ENCODE data around the gene ARID2. TPM values are rescaled to one million over a fixed set of nuclear protein-coding genes. Genes with fewer than 3 reads are reported as not detected.
A peak's percentile ranks its signal among the peaks of the same experiment; 100 is the strongest.

Gene ARID2
- total RNA-seq, 2 experiments from 2014 or later, result 27.7 to 28.3 TPM

- no peak overlapping the region for H3K27ac Mint-ChIP-seq
- CTCF ChIA-PET, result no interaction called here
- H3K36me3 Mint-ChIP-seq (ENCODE audit: low read depth), result peaks cover 55% of the 10 kb centered on the region
- peaks cover 2% of the 10 kb centered on the region for H3K9me3 Mint-ChIP-seq
- no peak for DNase-seq
- intact Hi-C loops (cut with micrococcal nuclease), result no loop called here
- H3K27me3 Mint-ChIP-seq (ENCODE audit: low read depth), result no peaks in the 10 kb centered on the region
- peaks cover 28% of the 10 kb centered on the region for H3K4me1 Mint-ChIP-seq (ENCODE audit: low read depth)
- H3K4me3 Mint-ChIP-seq, result no peak overlapping the region
Observed at GRCh38 chr12:45879363-45879895, 149.9 kb downstream of the ARID2 start.

GRCh38 chr12:45880533-45880932 is 151.0 kb downstream of the ARID2 start:
- DNase-seq, result no peak
- CTCF ChIA-PET, result no interaction called here
- H3K27ac Mint-ChIP-seq, result no peak overlapping the region
- peaks cover 59% of the 10 kb centered on the region for H3K36me3 Mint-ChIP-seq (ENCODE audit: low read depth)
- peaks cover 27% of the 10 kb centered on the region for H3K4me1 Mint-ChIP-seq (ENCODE audit: low read depth)
- H3K9me3 Mint-ChIP-seq, result peaks cover 7% of the 10 kb centered on the region
- intact Hi-C loops (cut with micrococcal nuclease), result no loop called here
- no peak overlapping the region for H3K4me3 Mint-ChIP-seq
- no peaks in the 10 kb centered on the region for H3K27me3 Mint-ChIP-seq (ENCODE audit: low read depth)

GRCh38 chr12:45883187-45883586 is 153.7 kb downstream of the ARID2 start:
- Mint-ChIP-seq H3K27ac (no peak overlapping the region), H3K9me3 (peaks cover 13% of the 10 kb centered on the region), H3K4me1 (ENCODE audit: low read depth) (peaks cover 12% of the 10 kb centered on the region), H3K27me3 (ENCODE audit: low read depth) (no peaks in the 10 kb centered on the region), H3K36me3 (ENCODE audit: low read depth) (peaks cover 56% of the 10 kb centered on the region), H3K4me3 (no peak overlapping the region)
- DNase-seq, result no peak
- CTCF ChIA-PET, result interaction anchor here (0.8 kb wide), 1 partner anchor 8 kb away, joined by 4 read pairs; no protein-coding TSS in a partner anchor
- intact Hi-C loops (cut with micrococcal nuclease), result no loop called here

DNA sequence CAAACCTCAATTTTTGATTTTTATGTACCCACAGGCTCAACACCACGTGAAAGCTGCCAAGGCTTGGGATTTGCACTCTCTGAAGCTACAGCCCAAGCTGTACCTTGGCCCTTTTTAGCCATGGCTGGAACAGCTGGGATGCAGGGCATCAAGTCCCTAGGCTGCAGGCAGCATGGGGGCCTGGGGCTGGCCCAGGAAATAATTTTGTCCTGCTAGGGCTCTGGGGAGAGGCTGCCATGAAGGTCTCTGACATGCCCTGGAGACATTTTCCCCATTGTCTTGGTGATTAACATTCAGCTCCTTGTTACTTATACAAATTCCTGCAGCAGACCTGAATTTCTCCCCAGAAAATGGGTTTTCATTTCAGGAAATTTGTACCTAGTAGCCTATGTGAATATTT is 157.2 kb downstream of the ARID2 start:
- CTCF ChIA-PET, result interaction anchor here (0.7 kb wide), 1 partner anchor 882 kb away, joined by 3 read pairs; no protein-coding TSS in a partner anchor
- intact Hi-C loops (cut with micrococcal nuclease), result no loop called here
- no peak for DNase-seq
- Mint-ChIP-seq H3K36me3 (ENCODE audit: low read depth) (peaks cover 44% of the 10 kb centered on the region), H3K4me1 (ENCODE audit: low read depth) (peaks cover 10% of the 10 kb centered on the region), H3K27ac (no peak overlapping the region), H3K9me3 (peaks cover 13% of the 10 kb centered on the region), H3K4me3 (no peak overlapping the region), H3K27me3 (ENCODE audit: low read depth) (no peaks in the 10 kb centered on the region)

- intact Hi-C loops (cut with micrococcal nuclease), result no loop called here
- H3K4me1 Mint-ChIP-seq (ENCODE audit: low read depth), result peaks cover 17% of the 10 kb centered on the region
- no peak for DNase-seq
- no peaks in the 10 kb centered on the region for H3K27me3 Mint-ChIP-seq (ENCODE audit: low read depth)
- no peak overlapping the region for H3K27ac Mint-ChIP-seq
- H3K9me3 Mint-ChIP-seq, result peaks cover 13% of the 10 kb centered on the region
- no peak overlapping the region for H3K4me3 Mint-ChIP-seq
- peaks cover 41% of the 10 kb centered on the region for H3K36me3 Mint-ChIP-seq (ENCODE audit: low read depth)
- CTCF ChIA-PET, result interaction anchor here (1.4 kb wide), 1 partner anchor 343 kb away, joined by 5 read pairs; no protein-coding TSS in a partner anchor
Observed at GRCh38 chr12:45887544-45887943, 158.0 kb downstream of the ARID2 start.

DNA sequence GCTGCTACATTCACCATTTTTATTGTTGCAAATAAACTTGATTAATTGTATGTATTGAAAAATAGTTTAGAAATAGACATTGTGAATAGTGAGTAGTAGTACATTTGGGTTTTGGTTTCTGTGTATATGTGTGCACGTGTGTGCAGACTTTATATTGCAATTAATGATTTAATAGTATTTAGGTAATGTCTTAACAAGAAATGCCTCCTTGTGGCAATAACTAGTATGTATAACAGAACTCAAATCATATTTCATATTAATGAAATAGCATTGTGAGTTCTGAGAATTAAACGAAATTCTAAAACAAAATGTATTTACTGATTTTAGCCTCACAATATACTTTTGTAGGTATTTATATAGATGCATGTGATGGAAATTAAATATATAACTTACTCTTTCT is 160.8 kb downstream of the ARID2 start:
- CTCF ChIA-PET, result no interaction called here
- Mint-ChIP-seq H3K4me3 (no peak overlapping the region), H3K9me3 (peaks cover 9% of the 10 kb centered on the region), H3K4me1 (ENCODE audit: low read depth) (peaks cover 35% of the 10 kb centered on the region), H3K36me3 (ENCODE audit: low read depth) (peaks cover 39% of the 10 kb centered on the region), H3K27me3 (ENCODE audit: low read depth) (no peaks in the 10 kb centered on the region), H3K27ac (no peak overlapping the region)
- intact Hi-C loops (cut with micrococcal nuclease), result loop anchor here (10.0 kb wide), 1 partner anchor 345 kb away; no protein-coding TSS in a partner anchor
- DNase-seq, result no peak

GRCh38 chr12:45893240-45893639 is 163.7 kb downstream of the ARID2 start:
- Mint-ChIP-seq H3K36me3 (ENCODE audit: low read depth) (peaks cover 43% of the 10 kb centered on the region), H3K4me3 (no peak overlapping the region), H3K9me3 (peaks cover 3% of the 10 kb centered on the region), H3K27me3 (ENCODE audit: low read depth) (no peaks in the 10 kb centered on the region), H3K4me1 (ENCODE audit: low read depth) (peaks cover 35% of the 10 kb centered on the region), H3K27ac (no peak overlapping the region)
- CTCF ChIA-PET, result interaction anchor here (0.7 to 1.7 kb wide), 4 partner anchors 18 to 497 kb away, joined by 3 to 4 read pairs (median 4); no protein-coding TSS in a partner anchor
- intact Hi-C loops (cut with micrococcal nuclease), result loop anchor here (10.0 kb wide), 1 partner anchor 348 kb away; no protein-coding TSS in a partner anchor
- DNase-seq, result peak; percentile 19

- intact Hi-C loops (cut with micrococcal nuclease), result loop anchor here (10.0 kb wide), 1 partner anchor 351 kb away; no protein-coding TSS in a partner anchor
- no peak for DNase-seq
- no peak overlapping the region for H3K4me3 Mint-ChIP-seq
- H3K27ac Mint-ChIP-seq, result no peak overlapping the region
- no peaks in the 10 kb centered on the region for H3K27me3 Mint-ChIP-seq (ENCODE audit: low read depth)
- peaks cover 5% of the 10 kb centered on the region for H3K9me3 Mint-ChIP-seq
- CTCF ChIA-PET, result no interaction called here
- H3K4me1 Mint-ChIP-seq (ENCODE audit: low read depth), result peaks cover 32% of the 10 kb centered on the region
- peaks cover 52% of the 10 kb centered on the region for H3K36me3 Mint-ChIP-seq (ENCODE audit: low read depth)
Observed at GRCh38 chr12:45895961-45896360, 166.5 kb downstream of the ARID2 start.

- no peaks in the 10 kb centered on the region for H3K27me3 Mint-ChIP-seq (ENCODE audit: low read depth)
- H3K36me3 Mint-ChIP-seq (ENCODE audit: low read depth), result peaks cover 48% of the 10 kb centered on the region
- no peak for DNase-seq
- no peak overlapping the region for H3K27ac Mint-ChIP-seq
- peaks cover 5% of the 10 kb centered on the region for H3K9me3 Mint-ChIP-seq
- CTCF ChIA-PET, result no interaction called here
- H3K4me3 Mint-ChIP-seq, result no peak overlapping the region
- intact Hi-C loops (cut with micrococcal nuclease), result loop anchor here (10.0 kb wide), 1 partner anchor 353 kb away; no protein-coding TSS in a partner anchor
- H3K4me1 Mint-ChIP-seq (ENCODE audit: low read depth), result peaks cover 16% of the 10 kb centered on the region
Observed at GRCh38 chr12:45898094-45898493, 168.6 kb downstream of the ARID2 start.

- DNase-seq, result no peak
- H3K9me3 Mint-ChIP-seq, result no peaks in the 10 kb centered on the region
- H3K36me3 Mint-ChIP-seq (ENCODE audit: low read depth), result peaks cover 5% of the 10 kb centered on the region
- no peak overlapping the region for H3K27ac Mint-ChIP-seq
- CTCF ChIA-PET, result no interaction called here
- intact Hi-C loops (cut with micrococcal nuclease), result no loop called here
- no peak overlapping the region for H3K4me3 Mint-ChIP-seq
- H3K27me3 Mint-ChIP-seq (ENCODE audit: low read depth), result no peaks in the 10 kb centered on the region
- no peaks in the 10 kb centered on the region for H3K4me1 Mint-ChIP-seq (ENCODE audit: low read depth)
Observed at GRCh38 chr12:45907955-45908354, 178.4 kb downstream of the ARID2 start.

GRCh38 chr12:45909041-45909713 is 179.7 kb downstream of the ARID2 start:
- Mint-ChIP-seq H3K4me1 (ENCODE audit: low read depth) (no peaks in the 10 kb centered on the region), H3K27me3 (ENCODE audit: low read depth) (no peaks in the 10 kb centered on the region), H3K36me3 (ENCODE audit: low read depth) (peaks cover 3% of the 10 kb centered on the region), H3K27ac (no peak overlapping the region), H3K9me3 (no peaks in the 10 kb centered on the region), H3K4me3 (no peak overlapping the region)
- CTCF ChIA-PET, result no interaction called here
- no peak for DNase-seq
- intact Hi-C loops (cut with micrococcal nuclease), result no loop called here

DNA sequence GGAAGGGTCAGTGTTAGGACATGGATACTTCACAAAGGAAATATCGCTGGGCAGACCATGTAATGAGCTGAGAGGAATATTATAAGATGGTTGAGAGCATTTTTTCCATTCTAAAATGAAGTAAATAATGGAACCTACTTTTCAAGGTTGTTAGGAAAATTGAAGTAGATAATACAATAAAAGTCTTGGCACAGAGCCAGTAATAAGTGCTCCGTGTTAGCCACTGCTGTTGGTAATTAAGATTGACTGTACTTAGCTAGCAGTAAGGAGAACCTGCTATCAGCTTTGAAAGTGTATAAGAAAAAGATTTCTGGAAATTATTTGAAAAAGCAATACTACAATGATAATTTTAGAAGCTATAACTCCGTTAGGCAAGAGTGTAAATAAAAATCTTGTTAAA is 183.3 kb downstream of the ARID2 start:
- DNase-seq, result no peak
- Mint-ChIP-seq H3K36me3 (ENCODE audit: low read depth) (peaks cover 1% of the 10 kb centered on the region), H3K27ac (no peak overlapping the region), H3K4me3 (no peak overlapping the region), H3K27me3 (ENCODE audit: low read depth) (no peaks in the 10 kb centered on the region), H3K4me1 (ENCODE audit: low read depth) (no peaks in the 10 kb centered on the region), H3K9me3 (no peaks in the 10 kb centered on the region)
- intact Hi-C loops (cut with micrococcal nuclease), result no loop called here
- CTCF ChIA-PET, result no interaction called here

GRCh38 chr12:45913631-45914030 is 184.1 kb downstream of the ARID2 start:
- no peak overlapping the region for H3K27ac Mint-ChIP-seq
- CTCF ChIA-PET, result interaction anchor here (0.6 to 0.9 kb wide), 2 partner anchors 71 to 370 kb away, joined by 3 read pairs; no protein-coding TSS in a partner anchor

More at GRCh38 chr12:45913631-45914030, 184.1 kb downstream of the ARID2 start:
- H3K36me3 Mint-ChIP-seq (ENCODE audit: low read depth), result peaks cover 4% of the 10 kb centered on the region
- H3K4me1 Mint-ChIP-seq (ENCODE audit: low read depth), result no peaks in the 10 kb centered on the region
- no peaks in the 10 kb centered on the region for H3K27me3 Mint-ChIP-seq (ENCODE audit: low read depth)
- no peak overlapping the region for H3K4me3 Mint-ChIP-seq
- H3K9me3 Mint-ChIP-seq, result no peaks in the 10 kb centered on the region
- intact Hi-C loops (cut with micrococcal nuclease), result no loop called here
- DNase-seq, result no peak
